GM23338 (cell line): Measurements from ENCODE around the gene DYNLT5. TPM values are rescaled to one million over a fixed set of nuclear protein-coding genes. Genes with fewer than 3 reads are reported as not detected.
"Not testable (repeated sequence)": the region's sequence is repeated elsewhere in the genome, so short reads cannot be mapped to it uniquely, and the experiment has no call there.

Experiments used
- ATAC-seq: fragments of 200-7000 bp; cut with Tn5 transposase; 3 replicates; pipeline ENCODE4 v1.9.1; 2020
- DNase-seq: peaks from one replicate; pipeline ENCODE4 v3.0.0-alpha.2; 2015; ENCODE audit warnings: low spot score
- H2AFZ ChIP-seq: fragments of 200-600 bp; sonication (generic); 2 replicates; pipeline ENCODE4 v1.8.0; 2016; ENCODE audit warnings: antibody characterized with exemption, mild to moderate bottlenecking, moderate library complexity
- H3F3A ChIP-seq: fragments of 200-600 bp; sonication (generic); replicated peaks from 2 replicates; pipeline ENCODE4 v1.8.0; 2017; ENCODE audit warnings: antibody characterized with exemption, mixed run types, low read depth
- H3K27ac ChIP-seq: fragments of 200-600 bp; sonication (generic); 2 replicates; pipeline ENCODE4 v1.6.1; 2016; ENCODE audit warnings: low read depth
- H3K27me3 ChIP-seq: fragments of 200-600 bp; sonication (generic); 2 replicates; pipeline ENCODE4 v1.8.0; 2016; ENCODE audit warnings: mild to moderate bottlenecking, mixed run types, moderate library complexity; ENCODE audit not compliant: insufficient read depth
- H3K36me3 ChIP-seq: fragments of 200-600 bp; sonication (generic); 2 replicates; pipeline ENCODE4 v1.8.0; 2016; ENCODE audit warnings: mild to moderate bottlenecking; ENCODE audit not compliant: insufficient read depth
- H3K4me1 ChIP-seq: fragments of 200-600 bp; sonication (generic); 2 replicates; pipeline ENCODE4 v1.8.0; 2016; ENCODE audit warnings: mild to moderate bottlenecking, moderate library complexity; ENCODE audit not compliant: insufficient read depth
- H3K4me2 ChIP-seq: fragments of 200-600 bp; sonication (generic); 2 replicates; pipeline ENCODE4 v1.7.1; 2017; ENCODE audit warnings: mixed run types
- H3K4me3 ChIP-seq: fragments of 200-600 bp; sonication (generic); 2 replicates; pipeline ENCODE4 v1.6.1; 2016; ENCODE audit warnings: mixed run types
- H3K79me2 ChIP-seq: fragments of 200-600 bp; sonication (generic); replicated peaks from 2 replicates; pipeline ENCODE4 v1.8.0; 2017; ENCODE audit warnings: mild to moderate bottlenecking; ENCODE audit not compliant: insufficient read depth
- H3K9me2 ChIP-seq: fragments of 200-600 bp; sonication (generic); 2 replicates; pipeline ENCODE4 v1.8.0; 2017; ENCODE audit not compliant: insufficient read depth
- H4K20me1 ChIP-seq: fragments of 200-600 bp; sonication (generic); replicated peaks from 2 replicates; pipeline ENCODE4 v1.8.0; 2017; ENCODE audit warnings: mild to moderate bottlenecking; ENCODE audit not compliant: insufficient read depth
- H3K27ac Mint-ChIP-seq: 2 replicates; pipeline ENCODE4 v1.8.0; 2020; ENCODE audit warnings: inconsistent platforms, mild to moderate bottlenecking, moderate library complexity, mixed read lengths
- H3K27me3 Mint-ChIP-seq: 3 replicates; pipeline ENCODE4 v1.8.0; 2022; ENCODE audit warnings: low read depth, mild to moderate bottlenecking, moderate library complexity, mixed read lengths, inconsistent platforms; ENCODE audit not compliant: insufficient read depth, poor library complexity
- H3K36me3 Mint-ChIP-seq: 3 replicates; pipeline ENCODE4 v1.8.0; 2021; ENCODE audit warnings: low read depth, mild to moderate bottlenecking, inconsistent platforms, moderate library complexity, mixed read lengths
- H3K4me1 Mint-ChIP-seq: 3 replicates; pipeline ENCODE4 v1.8.0; 2020; ENCODE audit warnings: mild to moderate bottlenecking, inconsistent platforms, mixed read lengths
- H3K4me3 Mint-ChIP-seq: 3 replicates; pipeline ENCODE4 v1.8.0; 2021; ENCODE audit warnings: moderate library complexity, mild to moderate bottlenecking, inconsistent platforms, mixed read lengths
- H3K9me3 Mint-ChIP-seq: 3 replicates; pipeline ENCODE4 v1.8.0; 2020; ENCODE audit warnings: moderate library complexity, mild to moderate bottlenecking, inconsistent platforms, mixed read lengths
- CREB1 ChIP-seq: fragments of 250-450 bp; sonication (Bioruptor Pico); IDR thresholded peaks from 2 replicates; pipeline ENCODE4 v1.5.0; 2020; ENCODE audit warnings: low read depth, mild to moderate bottlenecking, moderate library complexity
- EZH2 ChIP-seq: fragments of 200-600 bp; sonication (generic); IDR thresholded peaks from one replicate; pipeline ENCODE4 v1.8.0; 2017; ENCODE audit warnings: antibody characterized with exemption, mild to moderate bottlenecking, low read depth; ENCODE audit not compliant: unreplicated experiment
- JUNB ChIP-seq: IDR thresholded peaks from one replicate; pipeline ENCODE4 v1.6.1; 2016; ENCODE audit warnings: antibody characterized with exemption; ENCODE audit not compliant: unreplicated experiment
- STAT1 ChIP-seq: IDR thresholded peaks from one replicate; pipeline ENCODE4 v1.6.1; 2016; ENCODE audit warnings: antibody characterized with exemption; ENCODE audit not compliant: unreplicated experiment
- ZNF114 ChIP-seq: fragments of 250-450 bp; sonication (Bioruptor Pico); IDR thresholded peaks from 2 replicates; pipeline ENCODE4 v1.5.0; 2020; ENCODE audit warnings: mild to moderate bottlenecking, moderate library complexity
- polyA plus RNA-seq: library from polyadenylated mRNA; unstranded; fragments of >200 nt; fragmentation: Nextera tagmentation; extraction: Ambion mirVana; gene quantifications from 2 replicates; pipeline ENCODE4 v1.2.1, GENCODE V29; 2016
- total RNA-seq: library from RNA; depleted of rRNA; stranded (reverse); fragments of >200 nt; shearing (Covaris generic); gene quantifications from 2 replicates; pipeline ENCODE4 v1.2.3, GENCODE V29; 2014
- TF ChIP-seq, protein P1 (sequence below), 2 experiments: fragments of 200-600 bp in 1 of 2; sonication (generic) in 1 of 2; conservative IDR thresholded peaks; 2 replicates each; pipeline versions ENCODE4 v1.5.1 to v1.6.1; 2016 to 2017; ENCODE audit warnings: antibody characterized with exemption in 2 of 2, low read depth in 2 of 2, mild to moderate bottlenecking in 2 of 2, moderate library complexity in 1 of 2
- TF ChIP-seq, protein P2 (sequence below): IDR thresholded peaks from one replicate; pipeline ENCODE4 v1.6.1; 2018; ENCODE audit warnings: antibody characterized with exemption; ENCODE audit not compliant: unreplicated experiment

DYNLT5 gene
- total and polyA plus RNA-seq, 2 experiments from 2014 or later: 0.95 to 2.8 TPM

DNA sequence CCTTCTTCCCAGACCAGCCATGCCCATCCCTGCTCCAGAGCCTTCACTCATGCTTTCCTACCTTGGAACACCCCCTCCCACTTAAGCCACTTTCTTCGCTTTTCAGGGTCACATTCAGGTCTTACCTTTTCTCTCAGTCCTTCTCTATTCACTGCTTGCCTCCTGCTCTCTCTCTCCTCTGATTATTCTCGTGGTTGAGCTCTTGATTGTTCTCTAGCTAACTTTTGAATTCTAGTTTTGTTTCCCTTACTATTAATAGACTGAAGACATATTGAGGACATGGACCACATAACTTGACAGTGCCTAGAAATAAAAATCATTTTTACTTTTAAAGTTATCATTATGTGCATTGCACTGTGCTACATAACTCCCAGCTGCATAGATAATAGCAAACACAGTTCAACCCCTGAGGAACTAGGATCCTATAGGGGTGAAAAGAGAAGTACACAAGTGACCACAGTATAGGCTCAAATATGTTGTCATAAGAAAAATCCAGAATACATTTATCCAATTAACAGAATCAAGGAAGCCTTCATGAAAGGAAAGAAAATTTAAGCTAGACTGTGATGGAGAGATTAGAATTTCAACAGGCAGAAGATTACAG lies 27.3 kb downstream of the DYNLT5 start:
- TF ChIP-seq CREB1 (CRISPR knock-in tag) (no peak), STAT1 (no peak), JUNB (no peak), ZNF114 (CRISPR knock-in tag) (no peak), EZH2 (no peak)
- TF ChIP-seq, protein P1, sequence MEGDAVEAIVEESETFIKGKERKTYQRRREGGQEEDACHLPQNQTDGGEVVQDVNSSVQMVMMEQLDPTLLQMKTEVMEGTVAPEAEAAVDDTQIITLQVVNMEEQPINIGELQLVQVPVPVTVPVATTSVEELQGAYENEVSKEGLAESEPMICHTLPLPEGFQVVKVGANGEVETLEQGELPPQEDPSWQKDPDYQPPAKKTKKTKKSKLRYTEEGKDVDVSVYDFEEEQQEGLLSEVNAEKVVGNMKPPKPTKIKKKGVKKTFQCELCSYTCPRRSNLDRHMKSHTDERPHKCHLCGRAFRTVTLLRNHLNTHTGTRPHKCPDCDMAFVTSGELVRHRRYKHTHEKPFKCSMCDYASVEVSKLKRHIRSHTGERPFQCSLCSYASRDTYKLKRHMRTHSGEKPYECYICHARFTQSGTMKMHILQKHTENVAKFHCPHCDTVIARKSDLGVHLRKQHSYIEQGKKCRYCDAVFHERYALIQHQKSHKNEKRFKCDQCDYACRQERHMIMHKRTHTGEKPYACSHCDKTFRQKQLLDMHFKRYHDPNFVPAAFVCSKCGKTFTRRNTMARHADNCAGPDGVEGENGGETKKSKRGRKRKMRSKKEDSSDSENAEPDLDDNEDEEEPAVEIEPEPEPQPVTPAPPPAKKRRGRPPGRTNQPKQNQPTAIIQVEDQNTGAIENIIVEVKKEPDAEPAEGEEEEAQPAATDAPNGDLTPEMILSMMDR (conservative IDR thresholded peaks at IDR 0.05; ENCODE audit: low read depth in 2 of 2): no peak
- TF ChIP-seq, protein P2, sequence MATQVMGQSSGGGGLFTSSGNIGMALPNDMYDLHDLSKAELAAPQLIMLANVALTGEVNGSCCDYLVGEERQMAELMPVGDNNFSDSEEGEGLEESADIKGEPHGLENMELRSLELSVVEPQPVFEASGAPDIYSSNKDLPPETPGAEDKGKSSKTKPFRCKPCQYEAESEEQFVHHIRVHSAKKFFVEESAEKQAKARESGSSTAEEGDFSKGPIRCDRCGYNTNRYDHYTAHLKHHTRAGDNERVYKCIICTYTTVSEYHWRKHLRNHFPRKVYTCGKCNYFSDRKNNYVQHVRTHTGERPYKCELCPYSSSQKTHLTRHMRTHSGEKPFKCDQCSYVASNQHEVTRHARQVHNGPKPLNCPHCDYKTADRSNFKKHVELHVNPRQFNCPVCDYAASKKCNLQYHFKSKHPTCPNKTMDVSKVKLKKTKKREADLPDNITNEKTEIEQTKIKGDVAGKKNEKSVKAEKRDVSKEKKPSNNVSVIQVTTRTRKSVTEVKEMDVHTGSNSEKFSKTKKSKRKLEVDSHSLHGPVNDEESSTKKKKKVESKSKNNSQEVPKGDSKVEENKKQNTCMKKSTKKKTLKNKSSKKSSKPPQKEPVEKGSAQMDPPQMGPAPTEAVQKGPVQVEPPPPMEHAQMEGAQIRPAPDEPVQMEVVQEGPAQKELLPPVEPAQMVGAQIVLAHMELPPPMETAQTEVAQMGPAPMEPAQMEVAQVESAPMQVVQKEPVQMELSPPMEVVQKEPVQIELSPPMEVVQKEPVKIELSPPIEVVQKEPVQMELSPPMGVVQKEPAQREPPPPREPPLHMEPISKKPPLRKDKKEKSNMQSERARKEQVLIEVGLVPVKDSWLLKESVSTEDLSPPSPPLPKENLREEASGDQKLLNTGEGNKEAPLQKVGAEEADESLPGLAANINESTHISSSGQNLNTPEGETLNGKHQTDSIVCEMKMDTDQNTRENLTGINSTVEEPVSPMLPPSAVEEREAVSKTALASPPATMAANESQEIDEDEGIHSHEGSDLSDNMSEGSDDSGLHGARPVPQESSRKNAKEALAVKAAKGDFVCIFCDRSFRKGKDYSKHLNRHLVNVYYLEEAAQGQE: no peak
- Histone ChIP-seq H3K9me2 (no peaks in the 10 kb centered on the region), H3K27me3 (no peaks in the 10 kb centered on the region), H3K4me3 (no peak overlapping the region), H3K4me2 (no peak overlapping the region), H2AFZ (no peak overlapping the region), H3K36me3 (peaks cover 4% of the 10 kb centered on the region; the same call in 1 of the 2 replicates), H4K20me1 (no peaks in the 10 kb centered on the region), H3K27ac (no peak overlapping the region), H3F3A (no peaks in the 10 kb centered on the region), H3K4me1 (no peaks in the 10 kb centered on the region), H3K79me2 (no peaks in the 10 kb centered on the region)
- ATAC-seq (no peak), DNase-seq (no peak)
- peaks cover 35% of the 10 kb centered on the region for H3K9me3 Mint-ChIP-seq
- peaks cover 3% of the 10 kb centered on the region for H3K27me3 Mint-ChIP-seq
- peaks cover 15% of the 10 kb centered on the region for H3K36me3 Mint-ChIP-seq
- no peaks in the 10 kb centered on the region for H3K4me1 Mint-ChIP-seq
- H3K27ac Mint-ChIP-seq: no peak overlapping the region
- H3K4me3 Mint-ChIP-seq: no peak overlapping the region

DNA sequence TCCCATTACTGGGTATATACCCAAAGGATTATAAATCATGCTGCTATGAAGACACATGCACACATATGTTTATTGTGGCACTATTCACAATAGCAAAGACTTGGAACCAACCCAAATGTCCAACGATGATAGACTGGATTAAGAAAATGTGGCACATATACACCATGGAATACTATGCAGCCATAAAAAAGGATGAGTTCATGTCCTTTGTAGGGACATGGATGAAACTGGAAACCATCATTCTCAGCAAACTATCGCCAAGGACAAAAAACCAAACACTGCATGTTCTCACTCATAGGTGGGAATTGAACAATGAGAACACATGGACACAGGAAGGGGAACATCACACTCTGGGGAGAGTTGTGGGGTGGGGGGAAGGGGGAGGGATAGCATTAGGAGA lies 33.5 kb downstream of the DYNLT5 start:
- H3K4me1 ChIP-seq, H3K4me2 ChIP-seq, H3F3A ChIP-seq, H3K4me3 ChIP-seq, H3K27ac Mint-ChIP-seq, H3K36me3 Mint-ChIP-seq, ATAC-seq, H4K20me1 ChIP-seq, H3K27me3 ChIP-seq, H3K9me2 ChIP-seq, H3K4me1 Mint-ChIP-seq, H3K27me3 Mint-ChIP-seq, DNase-seq, H3K79me2 ChIP-seq, H3K36me3 ChIP-seq, H3K27ac ChIP-seq, H3K4me3 Mint-ChIP-seq, H2AFZ ChIP-seq: not testable (repeated sequence)
- H3K9me3 Mint-ChIP-seq: peaks cover 20% of the 10 kb centered on the region
